Kidney (tissue), 14 donors: ENCODE measurements around the gene INHBB. TPM values are rescaled to one million over a fixed set of nuclear protein-coding genes. Genes with fewer than 3 reads are reported as not detected.
"Not testable (repeated sequence)": the region's sequence is repeated elsewhere in the genome, so short reads cannot be mapped to it uniquely, and the experiment has no call there.

ENCODE experiments used
- DNase-seq, 5 donors: peaks; one replicate each; pipeline ENCODE4 v3.0.0-alpha.2; 2013 to 2020
- FAIRE-seq: peaks from 2 replicates; lab custom pipeline; 2012; peaks lifted over from hg19 to GRCh38; lab: Jason Lieb, UNC
- H3K27ac ChIP-seq, 2 donors: one replicate each; pipeline ENCODE4 v1.7.0; 2013; ENCODE audit warnings: low read depth in 2 of 2, low read length in 2 of 2, inconsistent platforms in 1 of 2
- H3K27me3 ChIP-seq: one replicate; pipeline ENCODE4 v1.7.1; 2013; ENCODE audit warnings: low read length, inconsistent platforms; ENCODE audit not compliant: control insufficient read depth, insufficient read depth
- H3K36me3 ChIP-seq, 3 donors: one replicate each; pipeline versions ENCODE4 v1.7.0 to v1.7.1; 2013; ENCODE audit warnings: low read length in 3 of 3, control low read depth in 1 of 3, inconsistent platforms in 1 of 3; ENCODE audit not compliant: insufficient read depth in 3 of 3, control insufficient read depth in 2 of 3
- H3K4me1 ChIP-seq, 3 donors: one replicate each; pipeline versions ENCODE4 v1.7.0 to v1.7.1; 2013; ENCODE audit warnings: low read length in 3 of 3, inconsistent platforms in 1 of 3, low read depth in 1 of 3; ENCODE audit not compliant: control insufficient read depth in 2 of 3, insufficient read depth in 2 of 3
- H3K4me3 ChIP-seq, 3 donors: one replicate each; pipeline versions ENCODE4 v1.7.0 to v1.8.1; 2013; ENCODE audit warnings: low read length in 3 of 3, control low read depth in 1 of 3, inconsistent platforms in 1 of 3
- H3K9ac ChIP-seq, 3 donors: one replicate each; pipeline versions ENCODE4 v1.7.0 to v1.7.1; 2013; ENCODE audit warnings: low read length in 3 of 3, control low read depth in 1 of 3, inconsistent platforms in 1 of 3
- H3K9me3 ChIP-seq, 3 donors: one replicate each; pipeline versions ENCODE4 v1.7.0 to v1.7.1; 2013; ENCODE audit warnings: low read length in 3 of 3, control low read depth in 1 of 3, inconsistent platforms in 1 of 3; ENCODE audit not compliant: control insufficient read depth in 2 of 3, insufficient read depth in 1 of 3
- CTCF ChIP-seq: IDR thresholded peaks from 3 replicates; pipeline ENCODE4 v1.5.1; 2012; ENCODE audit warnings: mild to moderate bottlenecking, moderate library complexity, borderline replicate concordance; ENCODE audit not compliant: insufficient read depth; ENCODE audit errors: extremely low read depth
- intact Hi-C: fragments of 100-400 bp; cut with DNase I; formaldehyde crosslinking; loops from one replicate; pipeline ENCODE4 v1.11.1; 2022
- polyA plus RNA-seq: library from polyadenylated mRNA; stranded (reverse); fragments of 350-450 nt; fragmentation: Illumina TruSeq; extraction: RNeasy Lipid Tissue Mini Kit (QIAGEN cat#74804); gene quantifications from one replicate; pipeline ENCODE4 v1.2.3, GENCODE V29; 2014; ENCODE audit warnings: low read depth, low replicate concordance; ENCODE audit not compliant: insufficient read depth
- total RNA-seq: library from RNA; stranded (reverse); fragmentation: NEBNext Ultra II Directional; extraction: Animal tissue kit (Norgen Biotek cat#: 25700); gene quantifications from one replicate; pipeline ENCODE4 v1.2.1, GENCODE V29; 2021
- donor health status: control.
- donor health status: control.
- donor health status: control.
- donor health status: control.
- donor health status: control.
- donor health status: DM: yes; HTN: yes; CAD: no.
- donor health status: Normal renal cell carcinoma (clear cell type).

INHBB gene
- total and polyA plus RNA-seq, 2 donors from 2014 or later, result 0.49 to 3.7 TPM

- peak in 1 of 5 donors; percentile 26 for DNase-seq
- FAIRE-seq, result no peak
- no peak for TF ChIP-seq CTCF
- H3K36me3 ChIP-seq, result no peaks in the 10 kb centered on the region
- intact Hi-C loops, result no loop called here
- H3K4me3 ChIP-seq, result no peak overlapping the region
- no peaks in the 10 kb centered on the region for H3K4me1 ChIP-seq
- H3K27ac ChIP-seq, result no peak overlapping the region
- no peaks in the 10 kb centered on the region for H3K27me3 ChIP-seq
- no peak overlapping the region for H3K9ac ChIP-seq
- H3K9me3 ChIP-seq, result no peaks in the 10 kb centered on the region
Measured at GRCh38 chr2:120319686-120320317, 26.1 kb upstream of the INHBB start.

- intact Hi-C loops, result no loop called here
- no peak for TF ChIP-seq CTCF
- no peak overlapping the region for H3K4me3 ChIP-seq
- FAIRE-seq (no peak), DNase-seq (peak in 1 of 5 donors; percentile 50)
- H3K36me3 ChIP-seq, result no peaks in the 10 kb centered on the region
- no peaks in the 10 kb centered on the region for H3K9me3 ChIP-seq
- H3K27me3 ChIP-seq, result no peaks in the 10 kb centered on the region
- H3K27ac ChIP-seq, result no peak overlapping the region
- no peaks in the 10 kb centered on the region for H3K4me1 ChIP-seq
- H3K9ac ChIP-seq, result no peak overlapping the region
Measured at GRCh38 chr2:120320318-120320851, 25.6 kb upstream of the INHBB start.

- H3K36me3 ChIP-seq, H3K27ac ChIP-seq, intact Hi-C loops, H3K9me3 ChIP-seq, H3K4me1 ChIP-seq, H3K27me3 ChIP-seq, FAIRE-seq, H3K9ac ChIP-seq, H3K4me3 ChIP-seq: not testable (repeated sequence)
- peak in 1 of 5 donors; percentile 8 for DNase-seq
Measured at GRCh38 chr2:120320887-120321556, 24.9 kb upstream of the INHBB start.

GRCh38 chr2:120321721-120322284 is 24.1 kb upstream of the INHBB start:
- no peak for FAIRE-seq
- no peaks in the 10 kb centered on the region for H3K36me3 ChIP-seq
- intact Hi-C loops, result no loop called here
- no peak overlapping the region for H3K4me3 ChIP-seq
- no peaks in the 10 kb centered on the region for H3K27me3 ChIP-seq
- DNase-seq, result peak in 1 of 5 donors; percentile 18
- TF ChIP-seq CTCF, result no peak
- no peak overlapping the region for H3K27ac ChIP-seq
- no peaks in the 10 kb centered on the region for H3K4me1 ChIP-seq
- H3K9ac ChIP-seq, result no peak overlapping the region
- no peaks in the 10 kb centered on the region for H3K9me3 ChIP-seq
